HEK293T (cell line): ENCODE data around the gene SYNE1.

Experiments used
- ARNT ChIP-seq: fragments of 450-650 bp; IDR thresholded peaks from 2 replicates; pipeline ENCODE4 v1.6.1; 2017; ENCODE audit warnings: mild to moderate bottlenecking
- BHLHE40 ChIP-seq: fragments of 450-650 bp; IDR thresholded peaks from 2 replicates; pipeline ENCODE4 v1.6.1; 2016; ENCODE audit warnings: mild to moderate bottlenecking, moderate library complexity, borderline replicate concordance
- ELF4 ChIP-seq: fragments of 450-650 bp; IDR thresholded peaks from 2 replicates; pipeline ENCODE4 v1.6.1; 2017; ENCODE audit warnings: antibody characterized with exemption
- FOXA1 ChIP-seq: fragments of 450-650 bp; IDR thresholded peaks from 2 replicates; pipeline ENCODE4 v1.6.1; 2016; ENCODE audit warnings: mild to moderate bottlenecking
- FOXK2 ChIP-seq: fragments of 450-650 bp; IDR thresholded peaks from 2 replicates; pipeline ENCODE4 v1.6.1; 2016; ENCODE audit warnings: mild to moderate bottlenecking
- FOXM1 ChIP-seq: fragments of 450-650 bp; IDR thresholded peaks from 2 replicates; pipeline ENCODE4 v1.6.1; 2017; ENCODE audit warnings: mild to moderate bottlenecking, borderline replicate concordance
- HDGF ChIP-seq: fragments of 450-650 bp; IDR thresholded peaks from 2 replicates; pipeline ENCODE4 v1.6.1; 2017; ENCODE audit warnings: antibody characterized with exemption, borderline replicate concordance
- LEF1 ChIP-seq: fragments of 450-650 bp; IDR thresholded peaks from 2 replicates; pipeline ENCODE4 v1.6.1; 2017; ENCODE audit warnings: mild to moderate bottlenecking, borderline replicate concordance
- NFRKB ChIP-seq: fragments of 450-650 bp; IDR thresholded peaks from 2 replicates; pipeline ENCODE4 v1.6.1; 2016; ENCODE audit warnings: mild to moderate bottlenecking, moderate library complexity
- PKNOX1 ChIP-seq: fragments of 450-650 bp; IDR thresholded peaks from 2 replicates; pipeline ENCODE4 v1.6.1; 2016
- SP1 ChIP-seq: fragments of 450-650 bp; IDR thresholded peaks from 2 replicates; pipeline ENCODE4 v1.6.1; 2017
- SUZ12 ChIP-seq: fragments of 450-650 bp; IDR thresholded peaks from 2 replicates; pipeline ENCODE4 v1.6.1; 2016; ENCODE audit warnings: mild to moderate bottlenecking
- TARDBP ChIP-seq: fragments of 450-650 bp; IDR thresholded peaks from 2 replicates; pipeline ENCODE4 v1.6.1; 2016
- ZNF384 ChIP-seq: fragments of 450-650 bp; IDR thresholded peaks from 2 replicates; pipeline ENCODE4 v1.6.1; 2016

GRCh38 chr6:152532556-152533422, 104.4 kb downstream of the SYNE1 start:
- TF ChIP-seq PKNOX1 (no peak), FOXK2 (no peak), HDGF (no peak), TARDBP (no peak), SP1 (no peak), FOXM1 (no peak), SUZ12 (no peak), ELF4 (no peak), BHLHE40 (no peak), FOXA1 (no peak), LEF1 (no peak), NFRKB (no peak), ARNT (no peak), ZNF384 (no peak)
